ENCODE data around the gene UGGT1. TPM values are rescaled to one million over a fixed set of nuclear protein-coding genes. Genes with fewer than 3 reads are reported as not detected.

The UGGT1 gene
- total RNA-seq, 1 experiment from 2014 or later, result 55.9 TPM

- Histone ChIP-seq H2AK5ac (ENCODE audit: insufficient read length, low read length) (no peak overlapping the region), H3K23ac (ENCODE audit: insufficient read length, low read depth, low read length) (no peak overlapping the region), H4K8ac (replicated peaks; ENCODE audit: insufficient read length, low read depth, low read length) (no peak overlapping the region), H3K4me2 (ENCODE audit: insufficient read depth, insufficient read length, low read length) (no peak overlapping the region), H2BK12ac (ENCODE audit: insufficient read length, low read depth, low read length) (no peak overlapping the region), H3K79me2 (ENCODE audit: insufficient read depth, low read length) (no peaks in the 10 kb centered on the region), H4K91ac (ENCODE audit: insufficient read length, low read depth, low read length) (no peak overlapping the region), H3K9me3 (ENCODE audit: control insufficient read depth, low read depth, low read length) (no peaks in the 10 kb centered on the region), H2BK20ac (ENCODE audit: low read depth, low read length, poor library complexity, severe bottlenecking) (no peak overlapping the region), H3K27ac (ENCODE audit: insufficient read length, low read depth, low read length) (no peak overlapping the region), H2BK120ac (ENCODE audit: low read depth, low read length, poor library complexity, severe bottlenecking) (no peak overlapping the region), H3K4me1 (ENCODE audit: insufficient read depth, low read length) (no peaks in the 10 kb centered on the region), H3K4ac (ENCODE audit: low read depth, low read length) (no peak overlapping the region), H2BK15ac (ENCODE audit: low read depth, low read length) (no peak overlapping the region), H3K14ac (ENCODE audit: insufficient read depth, low read length) (no peak overlapping the region), H3K56ac (ENCODE audit: insufficient read length, low read depth, low read length) (no peak overlapping the region), H3K23me2 (ENCODE audit: insufficient read length, low read depth, low read length, poor library complexity, severe bottlenecking) (no peaks in the 10 kb centered on the region), H3K79me1 (ENCODE audit: insufficient read depth, low read depth, low read length, poor library complexity, severe bottlenecking) (no peaks in the 10 kb centered on the region), H3T11ph (ENCODE audit: low read length) (no peak overlapping the region), H2BK5ac (ENCODE audit: insufficient read length, low read length) (no peak overlapping the region), H4K20me1 (ENCODE audit: control insufficient read depth, insufficient read depth, insufficient read length) (no peaks in the 10 kb centered on the region), H3K18ac (ENCODE audit: insufficient read length, low read depth, low read length) (no peak overlapping the region), H3K27me3 (ENCODE audit: insufficient read depth, low read length) (no peaks in the 10 kb centered on the region), H3K9ac (ENCODE audit: extremely low read depth, insufficient read length, low read length) (no peak overlapping the region), H2AFZ (ENCODE audit: low read length) (no peak overlapping the region), H4K5ac (ENCODE audit: insufficient read length, low read depth, low read length) (no peak overlapping the region)
- H3K27me3 Mint-ChIP-seq (ENCODE audit: low read depth), result peaks cover 5% of the 10 kb centered on the region
- H3K4me1 Mint-ChIP-seq, result peaks cover 3 to 5% of the 10 kb centered on the region in 2 experiments; a peak in 3 of 4 replicates
- no CpG with 5 or more reads among the region's 14 CpGs for WGBS (ENCODE audit: extremely low coverage, insufficient read length, low lambda C conversion rate)
- H3K36me3 Mint-ChIP-seq (ENCODE audit: insufficient read depth in 1 of 3, low read depth in 3 of 3), result no peaks in the 10 kb centered on the region; a peak in 2 of 7 replicates
- H3K27ac Mint-ChIP-seq, result no peak overlapping the region
- peaks cover 4 to 9% of the 10 kb centered on the region in 2 experiments; a peak in 4 of 5 replicates for H3K9me3 Mint-ChIP-seq
- no peak for DNase-seq
- no peak for TF ChIP-seq CTCF (conservative IDR thresholded peaks at IDR 0.05)
- H3K4me3 Mint-ChIP-seq, result no peak overlapping the region
These were observed 124.0 kb downstream of the UGGT1 start for GRCh38 chr2:128214866-128215460.

Measured in H9 (cell line).